Neuronal stem cell (in vitro differentiated cells): Measurements from ENCODE around the gene CCNI. TPM values are rescaled to one million over a fixed set of nuclear protein-coding genes. Genes with fewer than 3 reads are reported as not detected.

ENCODE experiments used
- DNase-seq: peaks from one replicate; pipeline ENCODE4 v3.0.0-alpha.2; 2013; ENCODE audit warnings: low spot score
- H2AFZ ChIP-seq: one replicate; pipeline ENCODE4 v1.6.1; 2013; ENCODE audit warnings: mild to moderate bottlenecking, low read length, inconsistent platforms
- H2AK5ac ChIP-seq: 2 replicates; pipeline ENCODE4 v1.6.1; 2013; ENCODE audit warnings: low read depth, mild to moderate bottlenecking, inconsistent platforms, low read length, moderate library complexity, mixed read lengths
- H2BK120ac ChIP-seq: 2 replicates; pipeline ENCODE4 v1.6.1; 2013; ENCODE audit warnings: low read depth, mild to moderate bottlenecking, inconsistent platforms, low read length, moderate library complexity, mixed read lengths
- H2BK12ac ChIP-seq: one replicate; pipeline ENCODE4 v1.6.1; 2013; ENCODE audit warnings: low read length, inconsistent platforms
- H2BK15ac ChIP-seq: 2 replicates; pipeline ENCODE4 v1.6.1; 2013; ENCODE audit warnings: mild to moderate bottlenecking, low read length, inconsistent platforms, mixed read lengths
- H2BK5ac ChIP-seq: one replicate; pipeline ENCODE4 v1.6.1; 2013; ENCODE audit warnings: inconsistent platforms, mild to moderate bottlenecking, low read length, moderate library complexity
- H3K14ac ChIP-seq: one replicate; pipeline ENCODE4 v1.6.1; 2013; ENCODE audit warnings: low read length, inconsistent platforms
- H3K18ac ChIP-seq: 2 replicates; pipeline ENCODE4 v1.6.1; 2013; ENCODE audit warnings: low read length, inconsistent platforms
- H3K23ac ChIP-seq: 2 replicates; pipeline ENCODE4 v1.6.1; 2013; ENCODE audit warnings: low read depth, mild to moderate bottlenecking, mixed read lengths, low read length, inconsistent platforms; ENCODE audit not compliant: poor library complexity
- H3K27ac ChIP-seq: replicated peaks from 3 replicates; pipeline ENCODE4 v1.5.1; 2013; ENCODE audit warnings: low read length, inconsistent platforms
- H3K27me3 ChIP-seq, 3 experiments: 2 replicates each; pipeline ENCODE4 v1.6.1; 2013; ENCODE audit warnings: low read length in 3 of 3, mild to moderate bottlenecking in 2 of 3, inconsistent platforms in 1 of 3, low read depth in 1 of 3, mixed read lengths in 1 of 3, moderate library complexity in 1 of 3; ENCODE audit not compliant: control insufficient read depth in 3 of 3, insufficient read depth in 3 of 3
- H3K36me3 ChIP-seq, 2 donors: replicated peaks in 1 of 2; 2 replicates each; pipeline ENCODE4 v1.6.1; 2013; ENCODE audit warnings: low read length in 2 of 2; ENCODE audit not compliant: control insufficient read depth in 2 of 2, insufficient read depth in 2 of 2
- H3K4ac ChIP-seq: 2 replicates; pipeline ENCODE4 v1.6.1; 2013; ENCODE audit warnings: inconsistent platforms, mild to moderate bottlenecking, low read length, moderate library complexity
- H3K4me1 ChIP-seq, 2 donors: 1 replicate in 1 of 2; 2 replicates in 1 of 2; pipeline ENCODE4 v1.6.1; 2013; ENCODE audit warnings: low read length in 2 of 2, low read depth in 1 of 2; ENCODE audit not compliant: control insufficient read depth in 2 of 2, insufficient read depth in 1 of 2
- H3K4me2 ChIP-seq: one replicate; pipeline ENCODE4 v1.6.1; 2013; ENCODE audit warnings: mild to moderate bottlenecking, low read length, inconsistent platforms; ENCODE audit not compliant: insufficient read depth, poor library complexity, severe bottlenecking
- H3K4me3 ChIP-seq, 2 donors: 2 replicates each; pipeline ENCODE4 v1.5.1; 2013; ENCODE audit warnings: low read length in 2 of 2, mild to moderate bottlenecking in 2 of 2, inconsistent platforms in 1 of 2, moderate library complexity in 1 of 2
- H3K79me1 ChIP-seq: one replicate; pipeline ENCODE4 v1.6.1; 2013; ENCODE audit warnings: low read depth, mild to moderate bottlenecking, inconsistent platforms, low read length, moderate library complexity
- H3K9ac ChIP-seq: one replicate; pipeline ENCODE4 v1.6.1; 2013; ENCODE audit warnings: mild to moderate bottlenecking, low read depth, low read length, inconsistent platforms; ENCODE audit not compliant: poor library complexity
- H3K9me3 ChIP-seq, 2 donors: replicated peaks in 1 of 2; 2 replicates each; pipeline versions ENCODE3 to v1.6.1; 2013; ENCODE audit warnings: low read length in 2 of 2, mild to moderate bottlenecking in 2 of 2, inconsistent platforms in 1 of 2, low read depth in 1 of 2, mixed read lengths in 1 of 2, moderate library complexity in 1 of 2; ENCODE audit not compliant: control insufficient read depth in 2 of 2, insufficient read depth in 1 of 2
- H4K8ac ChIP-seq: one replicate; pipeline ENCODE4 v1.6.1; 2013; ENCODE audit warnings: low read depth, mild to moderate bottlenecking, inconsistent platforms, low read length, moderate library complexity
- H4K91ac ChIP-seq: one replicate; pipeline ENCODE4 v1.6.1; 2013; ENCODE audit warnings: low read length, low read depth, mild to moderate bottlenecking, inconsistent platforms; ENCODE audit not compliant: poor library complexity
- WGBS, 2 donors: extraction: QIAGEN DNeasy Blood & Tissue Kit; methylation state at CpG; one replicate each; pipeline ENCODE4 v1.1.7; 2013; ENCODE audit warnings: missing lambda C conversion rate in 2 of 2, mixed read lengths in 1 of 2; ENCODE audit not compliant: insufficient read length in 2 of 2, insufficient replicate concordance in 1 of 2; ENCODE audit errors: extremely low coverage in 2 of 2; 5-methylcytosine and 5-hydroxymethylcytosine counted together
- polyA plus RNA-seq, 2 experiments: library from polyadenylated mRNA; stranded (reverse); fragments of 200-250 nt; gene quantifications; one replicate each; pipeline ENCODE4 v1.2.3, GENCODE V29; 2013

Gene CCNI, protein sequence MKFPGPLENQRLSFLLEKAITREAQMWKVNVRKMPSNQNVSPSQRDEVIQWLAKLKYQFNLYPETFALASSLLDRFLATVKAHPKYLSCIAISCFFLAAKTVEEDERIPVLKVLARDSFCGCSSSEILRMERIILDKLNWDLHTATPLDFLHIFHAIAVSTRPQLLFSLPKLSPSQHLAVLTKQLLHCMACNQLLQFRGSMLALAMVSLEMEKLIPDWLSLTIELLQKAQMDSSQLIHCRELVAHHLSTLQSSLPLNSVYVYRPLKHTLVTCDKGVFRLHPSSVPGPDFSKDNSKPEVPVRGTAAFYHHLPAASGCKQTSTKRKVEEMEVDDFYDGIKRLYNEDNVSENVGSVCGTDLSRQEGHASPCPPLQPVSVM
- 434 TPM for polyA plus RNA-seq (2013, experiment 1 of 2)
- polyA plus RNA-seq (2013, experiment 2 of 2), result 452 TPM

DNA sequence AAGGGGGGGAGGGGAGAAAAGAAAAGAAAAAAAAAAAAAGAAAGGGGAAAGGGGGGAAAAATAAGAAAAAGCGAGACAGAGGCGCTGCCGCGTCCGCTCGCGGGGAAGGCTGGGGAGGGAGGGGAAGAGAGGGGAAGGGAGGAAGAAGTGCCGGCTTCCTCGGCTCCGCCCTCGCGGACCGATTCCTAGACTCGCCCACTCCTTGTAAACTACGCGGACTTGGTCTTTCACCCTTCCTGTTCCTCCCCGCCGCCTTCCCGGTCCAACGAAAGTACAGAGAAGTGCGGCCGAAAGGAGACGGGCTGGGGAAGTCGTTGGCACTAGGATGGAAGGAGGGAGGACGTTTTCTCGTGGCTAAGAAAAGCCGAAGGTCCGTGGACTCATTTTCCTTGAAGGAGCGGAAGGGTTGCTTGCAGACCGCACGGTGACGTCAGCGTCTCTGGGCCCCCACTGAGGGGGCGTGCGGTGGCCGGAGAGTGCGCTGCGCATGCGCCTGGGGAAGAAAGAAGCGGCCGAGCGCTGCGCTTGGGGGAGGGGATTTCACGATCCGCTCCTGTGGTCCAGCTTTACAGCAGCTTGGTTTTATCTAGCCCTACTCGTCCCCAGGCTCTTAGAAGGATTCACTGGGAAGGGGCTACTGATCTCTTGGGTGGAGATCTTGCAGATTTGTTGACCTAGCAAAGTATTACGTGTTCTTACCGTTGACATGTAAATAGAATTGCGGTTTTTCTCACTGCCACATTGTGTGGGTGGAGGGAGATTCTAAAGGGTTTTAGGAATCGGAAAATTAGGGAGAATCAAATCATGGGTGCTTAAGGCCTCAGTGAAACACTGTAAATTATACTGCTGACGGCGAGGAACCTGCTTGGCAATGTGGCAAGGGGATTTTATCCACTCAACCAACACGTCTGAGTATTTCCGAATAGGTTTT, at the start of gene CCNI:
TSS of gene CCNI (minus strand) at position 121 of the 931 bp plus-strand sequence. CDS start 9,627 bp downstream, outside the sequence.
- peak; percentile 99 for DNase-seq
- Histone ChIP-seq H3K4me1 (peaks cover 1 to 3% of the 10 kb centered on the region in 2 donors), H3K9me3 (no peaks in the 10 kb centered on the region), H3K9ac (peak within 1 kb of the TSS; percentile 96), H3K4me3 (peak within 1 kb of the TSS; percentile 76 to 98), H3K18ac (peak within 1 kb of the TSS; percentile 98), H2AFZ (peak within 1 kb of the TSS; percentile 91), H2BK120ac (no peak within 1 kb of the TSS), H3K27me3 (no peaks in the 10 kb centered on the region), H2BK15ac (peak within 1 kb of the TSS; percentile 68), H3K36me3 (peaks cover 0 to 11% of the 10 kb centered on the region in 2 donors), H4K8ac (peak within 1 kb of the TSS; percentile 95), H3K4me2 (peak within 1 kb of the TSS; percentile 58), H3K23ac (peak within 1 kb of the TSS; percentile 98), H4K91ac (peak within 1 kb of the TSS; percentile 80), H2AK5ac (peak within 1 kb of the TSS; percentile 95), H3K27ac (peak within 1 kb of the TSS; percentile 97), H3K79me1 (no peaks in the 10 kb centered on the region), H3K4ac (no peak within 1 kb of the TSS), H2BK12ac (no peak within 1 kb of the TSS), H3K14ac (peak within 1 kb of the TSS; percentile 91), H2BK5ac (peak within 1 kb of the TSS; percentile 94)
- no CpG with 5 or more reads among the region's 54 CpGs for WGBS, 2 donors

DNA sequence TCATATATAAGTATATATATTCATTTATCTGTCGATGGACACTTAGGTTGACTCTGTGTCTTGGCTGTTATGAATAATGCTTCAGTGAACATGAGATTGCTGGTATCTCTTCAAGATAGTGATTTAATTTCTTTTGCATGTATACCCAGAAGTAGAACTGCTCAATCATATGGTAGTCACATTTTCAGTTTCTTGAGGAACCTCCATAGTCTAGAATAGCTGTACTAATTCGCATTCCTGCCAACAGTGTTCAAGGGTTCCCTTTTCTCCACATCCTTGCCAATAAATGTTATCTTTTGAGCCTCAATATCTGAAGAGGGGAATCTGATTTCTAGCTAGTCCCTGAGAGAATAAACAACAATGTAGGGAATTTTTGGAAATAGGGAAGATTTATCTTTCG, 48.8 kb upstream of the CCNI start:
- no peak overlapping the region for H4K91ac ChIP-seq
- no peak overlapping the region for H4K8ac ChIP-seq
- peaks cover 0 to 3% of the 10 kb centered on the region in 2 donors for H3K9me3 ChIP-seq
- no peak overlapping the region for H2BK120ac ChIP-seq
- no peak overlapping the region for H3K4ac ChIP-seq
- no peaks in the 10 kb centered on the region for H3K27me3 ChIP-seq
- H3K27ac ChIP-seq, result no peak overlapping the region
- no peak overlapping the region for H3K14ac ChIP-seq
- no peaks in the 10 kb centered on the region for H3K4me1 ChIP-seq
- H3K36me3 ChIP-seq, result no peaks in the 10 kb centered on the region
- no CpG with 5 or more reads among the region's 3 CpGs for WGBS, 2 donors
- no peak overlapping the region for H3K9ac ChIP-seq
- H2BK12ac ChIP-seq, result no peak overlapping the region
- H3K4me2 ChIP-seq, result no peak overlapping the region
- no peak overlapping the region for H3K18ac ChIP-seq
- no peak overlapping the region for H2BK5ac ChIP-seq
- DNase-seq, result no peak
- H2AFZ ChIP-seq, result no peak overlapping the region
- H2AK5ac ChIP-seq, result no peak overlapping the region
- no peak overlapping the region for H3K4me3 ChIP-seq
- no peak overlapping the region for H3K23ac ChIP-seq
- H3K79me1 ChIP-seq, result no peaks in the 10 kb centered on the region
- H2BK15ac ChIP-seq, result no peak overlapping the region

DNA sequence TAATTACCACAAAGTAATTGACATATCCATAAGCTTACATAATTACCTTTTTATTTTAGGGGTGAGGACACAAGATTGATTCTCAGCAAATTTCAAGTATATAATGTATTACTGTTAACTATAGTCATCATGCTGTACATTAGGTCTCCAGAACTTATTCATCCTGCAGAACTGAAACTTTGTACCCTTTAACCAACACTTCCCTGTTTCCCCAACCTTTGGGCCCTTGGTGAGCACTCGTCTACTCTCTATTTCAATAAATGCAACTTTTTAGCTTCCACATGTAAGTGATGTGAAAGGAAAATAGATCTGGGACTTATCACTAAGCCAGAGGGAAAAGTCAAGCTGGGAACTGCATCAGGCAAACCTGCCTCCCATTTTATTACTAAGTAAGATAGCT, 47.6 kb upstream of the CCNI start:
- H3K9ac ChIP-seq, result no peak overlapping the region

DNA sequence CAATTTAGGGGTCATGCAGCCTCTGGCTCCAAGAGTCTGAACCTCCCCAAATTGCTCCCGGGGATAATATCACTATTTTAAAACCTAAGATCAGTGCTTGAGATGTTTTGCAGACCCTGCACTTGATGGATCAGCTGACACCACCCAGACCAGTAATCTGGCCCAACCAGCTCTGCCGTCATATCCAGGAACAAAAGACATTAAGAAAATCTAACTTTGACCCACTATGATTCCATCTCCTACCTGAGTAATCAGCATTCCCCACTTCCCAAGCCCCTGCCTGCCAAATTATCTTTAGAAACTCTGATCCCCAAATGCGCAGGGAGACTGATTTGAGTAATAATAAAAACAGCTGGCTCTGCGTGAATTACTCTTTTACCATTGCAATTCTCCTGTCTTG, 46.9 kb upstream of the CCNI start:
- Histone ChIP-seq H2BK15ac (no peak overlapping the region), H4K8ac (no peak overlapping the region), H4K91ac (no peak overlapping the region), H3K4me1 (no peaks in the 10 kb centered on the region), H2BK12ac (no peak overlapping the region), H3K4ac (no peak overlapping the region), H3K36me3 (no peaks in the 10 kb centered on the region), H2AFZ (no peak overlapping the region), H3K27me3 (no peaks in the 10 kb centered on the region), H3K9me3 (peaks cover 0 to 3% of the 10 kb centered on the region in 2 donors), H3K9ac (no peak overlapping the region), H3K79me1 (no peaks in the 10 kb centered on the region), H3K14ac (no peak overlapping the region), H3K23ac (no peak overlapping the region), H2BK120ac (no peak overlapping the region), H3K27ac (no peak overlapping the region), H2BK5ac (no peak overlapping the region), H3K4me2 (no peak overlapping the region), H3K18ac (no peak overlapping the region), H2AK5ac (no peak overlapping the region), H3K4me3 (no peak overlapping the region)
- WGBS, 2 donors, result no CpG with 5 or more reads among the region's 4 CpGs
- no peak for DNase-seq

More for the DNA sequence above, 47.6 kb upstream of the CCNI start:
- no peak overlapping the region for H3K4me3 ChIP-seq
- DNase-seq, result no peak
- H2AK5ac ChIP-seq, result no peak overlapping the region
- no peak overlapping the region for H3K4ac ChIP-seq
- H3K36me3 ChIP-seq, result no peaks in the 10 kb centered on the region
- H3K4me1 ChIP-seq, result no peaks in the 10 kb centered on the region
- H4K8ac ChIP-seq, result no peak overlapping the region
- no peak overlapping the region for H2BK15ac ChIP-seq
- H3K14ac ChIP-seq, result no peak overlapping the region
- peaks cover 0 to 3% of the 10 kb centered on the region in 2 donors for H3K9me3 ChIP-seq
- H2BK120ac ChIP-seq, result no peak overlapping the region
- H3K79me1 ChIP-seq, result no peaks in the 10 kb centered on the region
- H3K18ac ChIP-seq, result no peak overlapping the region
- H2BK5ac ChIP-seq, result no peak overlapping the region
- no peak overlapping the region for H3K23ac ChIP-seq
- H2BK12ac ChIP-seq, result no peak overlapping the region
- no CpG with 5 or more reads among the region's 1 CpG for WGBS, 2 donors
- H3K4me2 ChIP-seq, result no peak overlapping the region
- no peak overlapping the region for H2AFZ ChIP-seq
- H4K91ac ChIP-seq, result no peak overlapping the region
- H3K27me3 ChIP-seq, result no peaks in the 10 kb centered on the region
- H3K27ac ChIP-seq, result no peak overlapping the region
